Ovary (tissue), 9 donors: Measurements from ENCODE around the gene AMPH. TPM values are rescaled to one million over a fixed set of nuclear protein-coding genes. Genes with fewer than 3 reads are reported as not detected.
"Not testable (repeated sequence)": the region's sequence is repeated elsewhere in the genome, so short reads cannot be mapped to it uniquely, and the experiment has no call there.

ENCODE experiments used
- DNase-seq, 5 donors: peaks; one replicate each; pipeline ENCODE4 v3.0.0-alpha.2; 2019 to 2020
- H3K27ac ChIP-seq, 2 donors: fragments of 200-600 bp; one replicate each; pipeline versions ENCODE4 v1.5.1 to v1.8.0; 2019 to 2022
- H3K27me3 ChIP-seq: fragments of 200-600 bp; one replicate; pipeline ENCODE4 v1.8.0; 2022
- H3K36me3 ChIP-seq: fragments of 200-600 bp; sonication (generic); one replicate; pipeline ENCODE4 v1.5.1; 2019
- H3K4me1 ChIP-seq: one replicate; pipeline ENCODE4 v1.8.1; 2013; ENCODE audit warnings: mild to moderate bottlenecking, moderate library complexity; ENCODE audit not compliant: insufficient read depth
- H3K4me3 ChIP-seq: fragments of 200-600 bp; sonication (generic); one replicate; pipeline ENCODE4 v1.5.1; 2017
- H3K9me3 ChIP-seq, 2 donors: fragments of 200-600 bp in 1 of 2; sonication (generic) in 1 of 2; one replicate each; pipeline versions ENCODE4 v1.5.1 to v1.8.1; 2013 to 2019; ENCODE audit warnings: mild to moderate bottlenecking in 1 of 2, moderate library complexity in 1 of 2
- CTCF ChIP-seq, 3 donors: fragments of 450-650 bp in 2 of 3; fragments of 200-600 bp in 1 of 3; IDR thresholded peaks; one replicate each; pipeline versions ENCODE4 v1.5.1 to v1.8.0; 2016 to 2022; ENCODE audit warnings: antibody characterized with exemption in 3 of 3, mild to moderate bottlenecking in 1 of 3
- EP300 ChIP-seq: sonication (generic); formaldehyde crosslinking; IDR thresholded peaks from one replicate; pipeline ENCODE4 v1.6.1; 2017; ENCODE audit warnings: antibody characterized with exemption
- POLR2A ChIP-seq: fragments of 450-650 bp; IDR thresholded peaks from one replicate; pipeline ENCODE4 v1.6.1; 2017; ENCODE audit warnings: antibody characterized with exemption, mild to moderate bottlenecking, moderate library complexity
- WGBS, 3 donors: extraction: QIAGEN DNeasy Blood & Tissue Kit in 1 of 3; methylation state at CpG; one replicate each; pipeline versions ENCODE4 v1.1.5 to v1.1.7; 2013 to 2017; 5-methylcytosine and 5-hydroxymethylcytosine counted together
- intact Hi-C, 4 donors: fragments of 100-400 bp; cut with DNase I; formaldehyde crosslinking; loops; one replicate each; pipeline versions ENCODE4 v1.11.0 to v1.15.1; 2022 to 2023
- polyA plus RNA-seq, 2 donors: library from polyadenylated mRNA; stranded (reverse); fragments of 200-250 nt in 1 of 2; fragments of 350-450 nt in 1 of 2; fragmentation: Illumina TruSeq in 1 of 2; extraction: RNeasy Lipid Tissue Mini Kit (QIAGEN cat#74804) in 1 of 2; gene quantifications; one replicate each; pipeline ENCODE4 v1.2.3, GENCODE V29; 2013 to 2014
- total RNA-seq, 7 donors: library from RNA; depleted of rRNA in 2 of 7; stranded (reverse); fragments of >200 nt in 2 of 7; fragmentation: NEBNext Ultra II Directional in 3 of 7; extraction: Animal tissue kit (Norgen Biotek cat#: 25700) in 3 of 7; gene quantifications; one replicate each; pipeline versions ENCODE4 v1.1.0 to v1.2.4, GENCODE V29; 2016 to 2023
- donor health status: DM: no; HTN: no; CAD: no; lungs with moderate emphysema.
- donor health status: DM: no; HTN: no; CAD: no.
- donor health status: Bipolar disorder and iron deficiency.
- donor health status: DM: yes; HTN: yes; CAD: no.
- donor health status: DM: no; HTN: no; CAD: no.
- donor health status: DM: yes; HTN: yes; CAD: no.

AMPH gene
- total and polyA plus RNA-seq, 9 donors = 0.10 to 4.6 (median 0.83) TPM

GRCh38 chr7:38396852-38397251 is 234.3 kb downstream of the AMPH start:
- Histone ChIP-seq H3K4me1 (no peaks in the 10 kb centered on the region), H3K4me3 (no peak overlapping the region), H3K9me3 (no peaks in the 10 kb centered on the region), H3K27ac (no peak overlapping the region), H3K27me3 (no peaks in the 10 kb centered on the region), H3K36me3 (no peaks in the 10 kb centered on the region)
- TF ChIP-seq POLR2A (no peak), EP300 (no peak), CTCF (IDR thresholded peaks at IDR 0.05) (no peak)
- DNase-seq = no peak
- intact Hi-C loops = loop anchor here in 1 of 4 donors (5.0 kb wide), 1 partner anchor 1120 kb away; no protein-coding TSS in a partner anchor
- 77 to 89% (median 77%) methylated on average over 2 of the region's 2 CpGs for WGBS, 3 donors

GRCh38 chr7:38395921-38396552 is 235.1 kb downstream of the AMPH start:
- not testable (repeated sequence) for DNase-seq, H3K9me3 ChIP-seq, H3K27ac ChIP-seq, H3K36me3 ChIP-seq, H3K4me1 ChIP-seq, H3K4me3 ChIP-seq, H3K27me3 ChIP-seq
- WGBS, 3 donors = 95 to 100% (median 97%) methylated on average over 1 of the region's 1 CpG
- intact Hi-C loops = loop anchor here in 1 of 4 donors (5.0 kb wide), 1 partner anchor 1121 kb away; no protein-coding TSS in a partner anchor

- Histone ChIP-seq H3K27me3 (no peaks in the 10 kb centered on the region), H3K9me3 (no peaks in the 10 kb centered on the region), H3K36me3 (no peaks in the 10 kb centered on the region), H3K4me1 (no peaks in the 10 kb centered on the region), H3K27ac (no peak overlapping the region), H3K4me3 (no peak overlapping the region)
- 65 to 86% (median 78%) methylated on average over 4 of the region's 4 CpGs for WGBS, 3 donors
- TF ChIP-seq EP300 (no peak), CTCF (IDR thresholded peaks at IDR 0.05) (no peak)
- intact Hi-C loops = loop anchor here in 1 of 4 donors (5.0 kb wide), 1 partner anchor 1123 kb away; no protein-coding TSS in a partner anchor
- no peak for DNase-seq
Observed at GRCh38 chr7:38394660-38395059, 236.5 kb downstream of the AMPH start.

GRCh38 chr7:38393874-38394273 is 237.3 kb downstream of the AMPH start:
- Histone ChIP-seq H3K9me3 (no peaks in the 10 kb centered on the region), H3K27me3 (no peaks in the 10 kb centered on the region), H3K27ac (no peak overlapping the region), H3K4me1 (no peaks in the 10 kb centered on the region), H3K4me3 (no peak overlapping the region), H3K36me3 (no peaks in the 10 kb centered on the region)
- 91 to 93% (median 92%) methylated on average over 5 of the region's 5 CpGs for WGBS, 3 donors
- TF ChIP-seq CTCF (IDR thresholded peaks at IDR 0.05) = no peak
- no peak for TF ChIP-seq EP300
- no peak for TF ChIP-seq POLR2A
- no peak for DNase-seq
- intact Hi-C loops = no loop called here

GRCh38 chr7:38391751-38392150 is 239.4 kb downstream of the AMPH start:
- no peak for DNase-seq
- intact Hi-C loops = no loop called here
- Histone ChIP-seq H3K9me3 (no peaks in the 10 kb centered on the region), H3K36me3 (no peaks in the 10 kb centered on the region), H3K4me3 (no peak overlapping the region), H3K4me1 (no peaks in the 10 kb centered on the region), H3K27me3 (no peaks in the 10 kb centered on the region), H3K27ac (no peak overlapping the region)
- TF ChIP-seq CTCF (IDR thresholded peaks at IDR 0.05) = no peak
- no peak for TF ChIP-seq EP300
- TF ChIP-seq POLR2A = no peak
- 85 to 97% (median 87%) methylated on average over 13 of the region's 13 CpGs for WGBS, 3 donors
